Activated CD4-positive, CD25-positive, alpha-beta regulatory T cell treated with anti-CD3 and anti-CD28 coated beads, Interleukin-2, amount 50 U/mL, for 16 hours (primary cell): ENCODE measurements around the gene FBH1.
"Not testable (repeated sequence)": the region's sequence is repeated elsewhere in the genome, so short reads cannot be mapped to it uniquely, and the experiment has no call there.

ENCODE experiments used
- DNase-seq: peaks from one replicate; pipeline ENCODE4 v3.0.0-alpha.2; 2020; ENCODE audit warnings: low read depth, low spot score

FBH1 gene

GRCh38 chr10:5889624-5890451 lies at the start of gene FBH1, which contains the start of gene ANKRD16:
FBH1 (plus strand) TSS chr10:5890243; CDS start chr10:5890346, 103 bp downstream.
ANKRD16 (minus strand) TSS chr10:5889893; CDS start chr10:5889354, 539 bp downstream.
- peak; percentile 90 for DNase-seq

GRCh38 chr10:5840314-5841307 lies 49.4 kb upstream of the FBH1 start:
- DNase-seq: no peak

- no peak for DNase-seq
These were observed 48.1 kb upstream of the FBH1 start for GRCh38 chr10:5841965-5842364.

- DNase-seq: no peak
These were observed 46.2 kb upstream of the FBH1 start for GRCh38 chr10:5843686-5844344.

- DNase-seq: no peak
These were observed 45.5 kb upstream of the FBH1 start for GRCh38 chr10:5844345-5845055.

GRCh38 chr10:5846667-5847066 lies 43.4 kb upstream of the FBH1 start:
- not testable (repeated sequence) for DNase-seq

GRCh38 chr10:5854131-5854475 lies 35.9 kb upstream of the FBH1 start:
- DNase-seq: no peak

GRCh38 chr10:5855979-5856700 lies 33.9 kb upstream of the FBH1 start:
- no peak for DNase-seq

GRCh38 chr10:5856701-5857004 lies 33.4 kb upstream of the FBH1 start:
- DNase-seq: no peak

GRCh38 chr10:5858811-5859210 lies 31.2 kb upstream of the FBH1 start:
- no peak for DNase-seq

- no peak for DNase-seq
These were observed 30.0 kb upstream of the FBH1 start for GRCh38 chr10:5860066-5860465.

- no peak for DNase-seq
These were observed 27.6 kb upstream of the FBH1 start for GRCh38 chr10:5862360-5862961.

GRCh38 chr10:5862981-5863685 lies 26.9 kb upstream of the FBH1 start:
- DNase-seq: not testable (repeated sequence)

GRCh38 chr10:5866451-5867081 lies 23.5 kb upstream of the FBH1 start:
- not testable (repeated sequence) for DNase-seq

GRCh38 chr10:5867091-5867615 lies 22.9 kb upstream of the FBH1 start:
- not testable (repeated sequence) for DNase-seq

- DNase-seq: not testable (repeated sequence)
These were observed 21.7 kb upstream of the FBH1 start for GRCh38 chr10:5868383-5868782.

- no peak for DNase-seq
These were observed 20.9 kb upstream of the FBH1 start for GRCh38 chr10:5869156-5869555.

GRCh38 chr10:5871596-5871995 lies 18.4 kb upstream of the FBH1 start:
- DNase-seq: no peak

GRCh38 chr10:5873515-5873995 lies 16.5 kb upstream of the FBH1 start:
- DNase-seq: peak; percentile 40
